ENCODE data around the gene GID8. TPM values are rescaled to one million over a fixed set of nuclear protein-coding genes. Genes with fewer than 3 reads are reported as not detected.

Gene GID8
- total and polyA plus RNA-seq, 2 of the 13 experiments (the other 11 are each of a cell fraction or from before 2014, with no cell fraction given), result 39.6 to 59.8 TPM

- TF ChIP-seq ZNF687 (CRISPR knock-in tag; IDR thresholded peaks at IDR 0.05), result 0 out of 2 replicates have a peak, but pooled peaks have one; percentile 20
Observed at GRCh38 chr20:62979876-62980373, 42.0 kb downstream of the GID8 start (continued).

- BruUV-seq (replicated peaks), result no TSS peak
- no peak for FAIRE-seq
- POLR2A ChIA-PET, result interaction anchor here (1.6 to 2.0 kb wide), 2 partner anchors 10 to 28 kb away, joined by 5 to 7 read pairs; partner anchors contain the start of gene SLC17A9
Observed at GRCh38 chr20:62980380-62980960, 42.5 kb downstream of the GID8 start.

More at GRCh38 chr20:62980380-62980960, 42.5 kb downstream of the GID8 start:
- CTCF ChIA-PET (ENCODE audit: low intra/inter-chr PET ratio, low total read pairs), result no interaction called here
- Histone ChIP-seq H3K79me2 (ENCODE audit: insufficient read depth, low read length) (no peaks in the 10 kb centered on the region), H3K27ac (ENCODE audit: extremely low read length, insufficient read depth, low read length) (no peak overlapping the region), H3K27me3 (ENCODE audit: control insufficient read depth in 1 of 2, insufficient read depth in 2 of 2, low read length in 2 of 2) (peaks cover 68 to 98% of the 10 kb centered on the region in 2 experiments), H4K20me1 (ENCODE audit: insufficient read depth, low read length) (no peaks in the 10 kb centered on the region; the same call in 1 of the 2 replicates), H3K9me3 (ENCODE audit: low read length) (no peaks in the 10 kb centered on the region), H3K4me1 (ENCODE audit: insufficient read depth, low read length) (no peaks in the 10 kb centered on the region), H3K9ac (ENCODE audit: insufficient read depth, low read depth, low read length) (no peak overlapping the region), H2AFZ (ENCODE audit: low read length) (no peak overlapping the region), H3K36me3 (replicated peaks in 1 of 2; ENCODE audit: control insufficient read depth in 1 of 2, insufficient read depth in 2 of 2, low read length in 2 of 2) (no peaks in the 10 kb centered on the region), H3K4me2 (ENCODE audit: low read depth, low read length) (no peak overlapping the region), H3K4me3 (replicated peaks in 1 of 3; ENCODE audit: insufficient read depth in 1 of 3, low read depth in 2 of 3, low read length in 3 of 3) (no peak overlapping the region)
- DNase-seq (ENCODE audit: low spot score), result no peak
- intact Hi-C loops (cut with micrococcal nuclease; ENCODE audit: unreplicated experiment) (no loop called here), in situ Hi-C loops (cut with HindIII; ENCODE audit: extremely low pct_ligation_motif_present, low pct_unique_long_range_greater_than_20kb) (no loop called here)
- 53% methylated on average over 19 of the region's 19 CpGs for whole genome bisulfite sequencing (ENCODE audit: low lambda C conversion rate)
- TF ChIP-seq CSRNP1 (CRISPR knock-in tag; IDR thresholded peaks at IDR 0.05) (0 out of 2 replicates have a peak, but pooled peaks have one; percentile 13), ZNF674 (CRISPR knock-in tag; IDR thresholded peaks at IDR 0.05; ENCODE audit: low read depth) (no peak)
- no peak for ATAC-seq
